K562 (cell line): ENCODE measurements around the gene LPIN1. TPM values are rescaled to one million over a fixed set of nuclear protein-coding genes. Genes with fewer than 3 reads are reported as not detected.

ENCODE experiments used
- C11orf30 ChIP-seq: fragments of 450-650 bp; IDR thresholded peaks from 2 replicates; pipeline ENCODE4 v1.6.1; 2016; ENCODE audit warnings: low read depth, mild to moderate bottlenecking
- CHD4 ChIP-seq: fragments of 200-600 bp; sonication (generic); IDR thresholded peaks from 3 replicates; pipeline ENCODE4 v1.6.1; 2012; ENCODE audit warnings: low read depth, mild to moderate bottlenecking, mixed read lengths, low read length, inconsistent platforms; ENCODE audit not compliant: insufficient read depth, insufficient replicate concordance, poor library complexity, severe bottlenecking
- IRF2 ChIP-seq: sonication (generic); formaldehyde crosslinking; IDR thresholded peaks from 2 replicates; pipeline ENCODE4 v1.8.1; 2022; ENCODE audit warnings: mild to moderate bottlenecking, missing genetic modification reagents
- MAFG ChIP-seq: fragments of 450-650 bp; conservative IDR thresholded peaks from 2 replicates; pipeline ENCODE4 v1.6.1; 2016; ENCODE audit warnings: missing genetic modification characterization, missing compliant biosample characterization
- TAF1 ChIP-seq: IDR thresholded peaks from 2 replicates; pipeline ENCODE4 v1.6.1; 2011; ENCODE audit warnings: mild to moderate bottlenecking, low read length, moderate library complexity; ENCODE audit not compliant: insufficient read depth, control insufficient read depth, severe bottlenecking; ENCODE audit errors: extremely low read depth
- WHSC1 ChIP-seq: IDR thresholded peaks from one replicate; pipeline ENCODE4 v1.6.1; 2012; ENCODE audit warnings: low read length, control low read depth, inconsistent platforms
- ZNF449 ChIP-seq: fragments of 250-450 bp; sonication (Bioruptor Pico); IDR thresholded peaks from 2 replicates; pipeline ENCODE4 v1.8.0; 2022; ENCODE audit warnings: moderate library complexity, mild to moderate bottlenecking, inconsistent platforms
- polyA plus RNA-seq, 8 experiments: library from polyadenylated mRNA; depleted of rRNA in 4 of 8; stranded (reverse) in 5 of 8; unstranded in 3 of 8; fragments of >200 nt; fragmentation: Nextera tagmentation in 2 of 8; fragmentation: Illumina TruSeq in 1 of 8; extraction: Ambion mirVana in 2 of 8; extraction: Trizol in 1 of 8; gene quantifications; 2 replicates each; pipeline versions ENCODE4 v1.2.1 to v1.2.3, GENCODE V29; 2011 to 2014; ENCODE audit warnings: inconsistent platforms in 1 of 8, missing spikeins in 1 of 8
- total RNA-seq, 7 experiments: library from RNA; depleted of rRNA in 6 of 7; stranded (reverse); fragments of >200 nt in 6 of 7; fragmentation: Illumina TruSeq in 2 of 7; extraction: Trizol in 2 of 7; gene quantifications; 2 replicates each; pipeline versions ENCODE4 v1.2.1 to v1.2.3, GENCODE V29; 2011 to 2021; ENCODE audit warnings: low replicate concordance in 1 of 7
- TF ChIP-seq, protein P1 (sequence below): IDR thresholded peaks from 2 replicates; pipeline ENCODE4 v1.6.1; 2012; ENCODE audit warnings: low read depth, low read length, improper control_type of control experiment, borderline replicate concordance

LPIN1 gene
- total and polyA plus RNA-seq, 9 of the 15 experiments (the other 6 are each of a cell fraction or from before 2014, with no cell fraction given), result 9.2 to 84.0 (median 27.8) TPM

- TF ChIP-seq ZNF449 (CRISPR knock-in tag), result no peak
- no peak for TF ChIP-seq C11orf30
- no peak for TF ChIP-seq IRF2 (CRISPR knock-in tag)
- no peak for TF ChIP-seq TAF1
- TF ChIP-seq MAFG (tag), result no peak
- no peak for TF ChIP-seq CHD4
- no peak for TF ChIP-seq WHSC1
- TF ChIP-seq, protein P1, sequence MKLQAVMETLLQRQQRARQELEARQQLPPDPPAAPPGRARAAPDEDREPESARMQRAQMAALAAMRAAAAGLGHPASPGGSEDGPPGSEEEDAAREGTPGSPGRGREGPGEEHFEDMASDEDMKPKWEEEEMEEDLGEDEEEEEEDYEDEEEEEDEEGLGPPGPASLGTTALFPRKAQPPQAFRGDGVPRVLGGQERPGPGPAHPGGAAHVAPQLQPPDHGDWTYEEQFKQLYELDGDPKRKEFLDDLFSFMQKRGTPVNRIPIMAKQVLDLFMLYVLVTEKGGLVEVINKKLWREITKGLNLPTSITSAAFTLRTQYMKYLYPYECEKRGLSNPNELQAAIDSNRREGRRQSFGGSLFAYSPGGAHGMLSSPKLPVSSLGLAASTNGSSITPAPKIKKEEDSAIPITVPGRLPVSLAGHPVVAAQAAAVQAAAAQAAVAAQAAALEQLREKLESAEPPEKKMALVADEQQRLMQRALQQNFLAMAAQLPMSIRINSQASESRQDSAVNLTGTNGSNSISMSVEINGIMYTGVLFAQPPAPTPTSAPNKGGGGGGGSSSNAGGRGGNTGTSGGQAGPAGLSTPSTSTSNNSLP, result no peak
- TF ChIP-seq, all 486 proteins: peak for 0
These were observed 22.3 kb upstream of the LPIN1 start (continued) for GRCh38 chr2:11724151-11724550.
